Astrocyte (in vitro differentiated cells and primary cell): Measurements from ENCODE around the gene ITPK1.

ENCODE experiments used
- CTCF ChIP-seq: IDR thresholded peaks from 2 replicates; pipeline ENCODE4 v1.5.1; 2011; ENCODE audit warnings: low read depth, mild to moderate bottlenecking, inconsistent platforms, low read length, moderate library complexity; ENCODE audit not compliant: insufficient read depth
- EZH2 ChIP-seq: IDR thresholded peaks from 2 replicates; pipeline ENCODE4 v1.6.1; 2012; ENCODE audit warnings: mild to moderate bottlenecking, low read length, inconsistent platforms; ENCODE audit not compliant: insufficient read depth

- no peak for TF ChIP-seq CTCF
- no peak for TF ChIP-seq EZH2
Observed at GRCh38 chr14:93035585-93035916, 80.2 kb downstream of the ITPK1 start.
